ENCODE data around the gene FUZ.

The FUZ gene

GRCh38 chr19:49776371-49776764, 36.7 kb downstream of the FUZ start:
- DNase-seq: no peak

- no peak for DNase-seq
Measured at GRCh38 chr19:49775742-49776370, 37.2 kb downstream of the FUZ start.

- no peak for DNase-seq
Measured at GRCh38 chr19:49774969-49775368, 38.1 kb downstream of the FUZ start.

- no peak for DNase-seq
Measured at GRCh38 chr19:49773663-49774350, 39.3 kb downstream of the FUZ start.

GRCh38 chr19:49772850-49773432, 40.2 kb downstream of the FUZ start:
- DNase-seq: no peak

- no peak for DNase-seq
Measured at GRCh38 chr19:49771674-49772139, 41.4 kb downstream of the FUZ start.

GRCh38 chr19:49770529-49770928, 42.6 kb downstream of the FUZ start:
- no peak for DNase-seq

GRCh38 chr19:49767967-49768581, 45.0 kb downstream of the FUZ start:
- no peak for DNase-seq

GRCh38 chr19:49767381-49767780, 45.7 kb downstream of the FUZ start:
- no peak for DNase-seq

- no peak for DNase-seq
Measured at GRCh38 chr19:49766930-49767299, 46.2 kb downstream of the FUZ start, which contains the start of gene AP2A1. Gene AP2A1, plus strand, starts transcription at chr19:49767001. Its CDS starts 133 bp downstream, at chr19:49767134.

- peak; percentile 100 for DNase-seq
Measured at GRCh38 chr19:49766007-49766929, 46.8 kb downstream of the FUZ start.

- DNase-seq: no peak
Measured at GRCh38 chr19:49764341-49764740, 48.8 kb downstream of the FUZ start.

GRCh38 chr19:49763230-49763629, 49.9 kb downstream of the FUZ start, which contains the start of gene TSKS:
Gene TSKS, minus strand, starts transcription at chr19:49763306. Its CDS starts 59 bp downstream, at chr19:49763247.
- no peak for DNase-seq

- no peak for DNase-seq
Measured at GRCh38 chr19:49761625-49762311, 51.3 kb downstream of the FUZ start.

GRCh38 chr19:49761249-49761624, 51.9 kb downstream of the FUZ start:
- DNase-seq: no peak

GRCh38 chr19:49758292-49758691, 54.8 kb downstream of the FUZ start:
- DNase-seq: no peak

Measured in eye (tissue), 1 donor.